GM08714 (cell line): ENCODE results near the gene FSTL4.

Experiments
- H3K4me3 ChIP-seq: fragments of 200-500 bp; sonication (Bioruptor generic); 2 replicates; pipeline ENCODE4 v1.5.1; 2014; ENCODE audit warnings: mild to moderate bottlenecking, low read length, inconsistent platforms
- ZNF274 ChIP-seq: IDR thresholded peaks from 2 replicates; pipeline ENCODE4 v1.6.1; 2012; ENCODE audit warnings: mild to moderate bottlenecking, low read depth, low read length

FSTL4 gene

GRCh38 chr5:133472829-133473228 is 139.5 kb downstream of the FSTL4 start:
- TF ChIP-seq ZNF274: no peak
- H3K4me3 ChIP-seq: no peak overlapping the region

- TF ChIP-seq ZNF274: no peak
- no peak overlapping the region for H3K4me3 ChIP-seq
These were observed 140.6 kb downstream of the FSTL4 start for GRCh38 chr5:133471699-133472098.

- H3K4me3 ChIP-seq: no peak overlapping the region
- no peak for TF ChIP-seq ZNF274
These were observed 141.5 kb downstream of the FSTL4 start for GRCh38 chr5:133470841-133471240.

DNA sequence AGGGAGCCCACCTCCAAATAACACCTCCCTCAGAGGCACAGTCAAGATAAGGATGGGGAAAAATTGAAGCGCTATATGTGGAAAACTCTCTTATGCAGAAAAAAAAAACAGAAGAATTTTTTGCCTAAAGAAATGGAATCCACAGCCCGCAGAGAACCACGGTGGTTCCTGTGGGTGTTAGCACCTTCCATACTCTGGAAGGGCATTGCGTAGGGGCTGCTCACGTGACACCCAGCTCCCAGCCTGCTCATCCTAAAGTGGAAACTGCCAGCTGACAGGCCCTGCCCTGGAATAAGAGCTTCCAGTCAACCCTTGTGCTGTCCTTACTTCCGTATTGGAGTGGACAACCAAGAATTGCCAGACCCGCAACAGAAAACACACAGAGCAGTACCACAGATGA is 142.5 kb downstream of the FSTL4 start:
- no peak overlapping the region for H3K4me3 ChIP-seq
- TF ChIP-seq ZNF274: no peak

- TF ChIP-seq ZNF274: no peak
- H3K4me3 ChIP-seq: no peak overlapping the region
These were observed 143.1 kb downstream of the FSTL4 start for GRCh38 chr5:133469252-133469651.

- TF ChIP-seq ZNF274: no peak
- H3K4me3 ChIP-seq: no peak overlapping the region
These were observed 143.7 kb downstream of the FSTL4 start for GRCh38 chr5:133468596-133468995.

- no peak overlapping the region for H3K4me3 ChIP-seq
- no peak for TF ChIP-seq ZNF274
These were observed 144.4 kb downstream of the FSTL4 start for GRCh38 chr5:133467826-133468463.

GRCh38 chr5:133467335-133467779 is 145.0 kb downstream of the FSTL4 start:
- H3K4me3 ChIP-seq: no peak overlapping the region
- TF ChIP-seq ZNF274: no peak

- TF ChIP-seq ZNF274: no peak
- H3K4me3 ChIP-seq: no peak overlapping the region
These were observed 145.6 kb downstream of the FSTL4 start for GRCh38 chr5:133466556-133467334.

GRCh38 chr5:133464013-133464412 is 148.3 kb downstream of the FSTL4 start:
- TF ChIP-seq ZNF274: no peak
- H3K4me3 ChIP-seq: no peak overlapping the region

GRCh38 chr5:133461796-133462516 is 150.4 kb downstream of the FSTL4 start:
- TF ChIP-seq ZNF274: no peak

GRCh38 chr5:133460172-133460758 is 152.1 kb downstream of the FSTL4 start:
- H3K4me3 ChIP-seq: no peak overlapping the region
- TF ChIP-seq ZNF274: no peak

More at GRCh38 chr5:133461796-133462516, 150.4 kb downstream of the FSTL4 start:
- no peak overlapping the region for H3K4me3 ChIP-seq

DNA sequence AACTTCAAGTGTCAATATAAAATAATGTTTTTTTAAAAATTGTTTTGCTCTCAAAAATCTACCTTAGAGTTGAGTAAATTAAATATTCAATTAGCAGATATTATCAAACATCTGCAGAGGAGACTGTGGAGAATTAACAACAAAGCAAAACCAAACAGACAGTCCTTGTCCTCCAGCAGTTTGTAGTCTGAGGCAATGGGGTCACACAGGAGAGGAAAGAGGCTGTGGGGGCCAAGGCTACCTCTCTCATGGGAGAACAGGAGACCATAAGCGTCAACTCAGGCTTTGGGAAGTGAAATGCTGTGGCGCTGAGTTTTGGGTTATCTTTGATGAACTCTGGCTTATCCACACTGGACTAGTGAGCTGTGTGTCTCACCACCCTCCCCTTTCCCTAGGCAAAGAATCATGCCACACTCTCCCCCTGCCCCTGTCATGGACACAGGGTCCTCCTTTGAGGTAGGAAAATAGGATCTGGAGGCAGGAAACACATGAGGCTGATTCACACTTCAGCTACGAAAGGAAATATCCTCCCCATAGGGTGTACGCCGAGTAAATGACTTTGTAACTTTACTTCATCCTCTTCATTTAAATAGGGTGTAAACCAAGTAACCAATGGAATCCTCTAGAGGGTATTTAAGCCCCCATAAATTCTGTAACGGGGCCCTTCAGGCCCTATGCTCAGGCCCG is 152.7 kb downstream of the FSTL4 start:
- no peak overlapping the region for H3K4me3 ChIP-seq
- TF ChIP-seq ZNF274: no peak

DNA sequence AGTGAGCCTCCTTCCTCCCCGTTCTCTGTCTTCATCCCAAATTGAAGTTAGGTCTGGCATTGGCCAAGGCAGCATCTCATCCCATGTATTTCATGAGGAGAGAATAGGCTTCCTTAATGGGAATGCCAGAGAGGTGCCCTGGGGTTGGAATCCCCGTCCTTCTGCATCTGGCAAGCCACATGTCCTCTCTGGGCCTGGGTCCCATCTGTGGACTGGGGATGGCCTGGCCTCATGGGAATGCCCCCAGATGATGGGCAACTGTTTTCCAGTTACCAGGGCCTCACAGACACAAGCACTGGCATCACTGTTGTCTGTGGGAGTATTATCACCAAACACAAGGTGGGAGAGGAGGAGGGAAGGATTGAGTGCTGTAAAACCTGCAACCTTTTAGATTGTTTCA is 153.9 kb downstream of the FSTL4 start:
- no peak for TF ChIP-seq ZNF274
- no peak overlapping the region for H3K4me3 ChIP-seq
